GM18519 (cell line): ENCODE measurements around the gene MOGAT3.

Experiments used
- ATAC-seq: cut with Tn5 transposase; IDR thresholded peaks from one replicate; pipeline ENCODE4 v1.9.1; 2021; ENCODE audit warnings: mild to moderate bottlenecking, moderate library complexity; ENCODE audit not compliant: unreplicated experiment, low FRiP score

MOGAT3 gene

GRCh38 chr7:101234636-101235035, 33.8 kb upstream of the MOGAT3 start:
- no peak for ATAC-seq

GRCh38 chr7:101233907-101234547, 33.2 kb upstream of the MOGAT3 start:
- no peak for ATAC-seq

GRCh38 chr7:101232141-101232850, 31.5 kb upstream of the MOGAT3 start:
- no peak for ATAC-seq

GRCh38 chr7:101231644-101232043, 30.8 kb upstream of the MOGAT3 start:
- ATAC-seq, result no peak

GRCh38 chr7:101226721-101227120, 25.9 kb upstream of the MOGAT3 start:
- ATAC-seq, result no peak

- no peak for ATAC-seq
Measured at GRCh38 chr7:101225650-101226049, 24.8 kb upstream of the MOGAT3 start.

GRCh38 chr7:101223528-101223927, 22.7 kb upstream of the MOGAT3 start:
- ATAC-seq, result no peak

GRCh38 chr7:101222275-101222830, 21.5 kb upstream of the MOGAT3 start:
- ATAC-seq, result no peak

- no peak for ATAC-seq
Measured at GRCh38 chr7:101220295-101220694, 19.5 kb upstream of the MOGAT3 start.

- ATAC-seq, result no peak
Measured at GRCh38 chr7:101218236-101219125, 17.6 kb upstream of the MOGAT3 start.

GRCh38 chr7:101217388-101218235, 16.8 kb upstream of the MOGAT3 start, which contains the start of the genes PLOD3 and ZNHIT1:
TSS of gene PLOD3 (minus strand) at chr7:101217581. CDS start at chr7:101217274, 307 bp downstream.
TSS of gene ZNHIT1 (plus strand) at chr7:101218165. CDS start at chr7:101218196, 31 bp downstream.
- peak; percentile 57 for ATAC-seq

GRCh38 chr7:101216860-101217387, 16.1 kb upstream of the MOGAT3 start:
- ATAC-seq, result peak; percentile 9

GRCh38 chr7:101216001-101216859, 15.4 kb upstream of the MOGAT3 start:
- ATAC-seq, result no peak

GRCh38 chr7:101212014-101212413, 11.2 kb upstream of the MOGAT3 start:
- ATAC-seq, result no peak

- no peak for ATAC-seq
Measured at GRCh38 chr7:101211501-101211900, 10.7 kb upstream of the MOGAT3 start.

GRCh38 chr7:101210143-101210542, 9.3 kb upstream of the MOGAT3 start:
- no peak for ATAC-seq

- ATAC-seq, result no peak
Measured at GRCh38 chr7:101208794-101209193, 8.0 kb upstream of the MOGAT3 start.

GRCh38 chr7:101207459-101207858, 6.6 kb upstream of the MOGAT3 start:
- ATAC-seq, result no peak

GRCh38 chr7:101206665-101207042, 5.8 kb upstream of the MOGAT3 start:
- no peak for ATAC-seq
